Jurkat, Clone E6-1 (cell line): ENCODE measurements around the gene SBNO2.
"Not testable (repeated sequence)": the region's sequence is repeated elsewhere in the genome, so short reads cannot be mapped to it uniquely, and the experiment has no call there.

Source experiments
- DNase-seq: peaks from one replicate; pipeline ENCODE4 v3.0.0-alpha.2; 2011; ENCODE audit warnings: low read depth, low spot score
- H3K4me3 ChIP-seq: 2 replicates; pipeline ENCODE4 v1.5.1; 2011; ENCODE audit warnings: mild to moderate bottlenecking, low read length, control low read depth, moderate library complexity

SBNO2 gene

GRCh38 chr19:1208830-1209229 is 34.8 kb upstream of the SBNO2 start:
- DNase-seq, H3K4me3 ChIP-seq: not testable (repeated sequence)

GRCh38 chr19:1206864-1207450 is 32.9 kb upstream of the SBNO2 start:
- no peak for DNase-seq

GRCh38 chr19:1206150-1206863 is 32.2 kb upstream of the SBNO2 start:
- no peak for DNase-seq
- H3K4me3 ChIP-seq = peak overlapping the region; percentile 63

More at GRCh38 chr19:1206864-1207450, 32.9 kb upstream of the SBNO2 start:
- H3K4me3 ChIP-seq = peak overlapping the region; percentile 63

GRCh38 chr19:1205114-1206099 is 31.3 kb upstream of the SBNO2 start, which contains the start of gene STK11:
TSS of gene STK11 (plus strand) at chr19:1205778. CDS start at chr19:1206914, 1,136 bp downstream.
- peak; percentile 93 for DNase-seq
- H3K4me3 ChIP-seq = peak within 1 kb of the TSS; percentile 63

GRCh38 chr19:1200614-1201013 is 26.5 kb upstream of the SBNO2 start:
- DNase-seq, H3K4me3 ChIP-seq: not testable (repeated sequence)

GRCh38 chr19:1199531-1199930 is 25.5 kb upstream of the SBNO2 start:
- no peak for DNase-seq
- H3K4me3 ChIP-seq = no peak overlapping the region

GRCh38 chr19:1189419-1189818 is 15.4 kb upstream of the SBNO2 start:
- no peak for DNase-seq
- H3K4me3 ChIP-seq = no peak overlapping the region

GRCh38 chr19:1183543-1184172 is 9.6 kb upstream of the SBNO2 start:
- H3K4me3 ChIP-seq = no peak overlapping the region
- no peak for DNase-seq

- DNase-seq = no peak
- H3K4me3 ChIP-seq = no peak overlapping the region
Measured at GRCh38 chr19:1182727-1183126, 8.7 kb upstream of the SBNO2 start.

GRCh38 chr19:1182068-1182467 is 8.0 kb upstream of the SBNO2 start:
- H3K4me3 ChIP-seq = no peak overlapping the region
- no peak for DNase-seq

- no peak overlapping the region for H3K4me3 ChIP-seq
- DNase-seq = no peak
Measured at GRCh38 chr19:1181606-1182005, 7.5 kb upstream of the SBNO2 start.

- DNase-seq = no peak
- H3K4me3 ChIP-seq = no peak overlapping the region
Measured at GRCh38 chr19:1177322-1178114, 3.5 kb upstream of the SBNO2 start.

GRCh38 chr19:1173159-1173844 is 766 bp downstream of the SBNO2 start:
- peak overlapping the region; percentile 82 for H3K4me3 ChIP-seq
- no peak for DNase-seq

- H3K4me3 ChIP-seq = peak overlapping the region; percentile 82
- DNase-seq = no peak
Measured at GRCh38 chr19:1172353-1173158, 1.5 kb downstream of the SBNO2 start.

- no peak for DNase-seq
Measured at GRCh38 chr19:1171755-1172352, 2.2 kb downstream of the SBNO2 start.

GRCh38 chr19:1170938-1171754 is 2.9 kb downstream of the SBNO2 start:
- no peak overlapping the region for H3K4me3 ChIP-seq
- no peak for DNase-seq

More at GRCh38 chr19:1171755-1172352, 2.2 kb downstream of the SBNO2 start:
- no peak overlapping the region for H3K4me3 ChIP-seq
